HepG2 (cell line): Measurements from ENCODE around the gene ZFP1. TPM values are rescaled to one million over a fixed set of nuclear protein-coding genes. Genes with fewer than 3 reads are reported as not detected.

Experiments used
- ETV5 ChIP-seq: IDR thresholded peaks from 2 replicates; pipeline ENCODE4 v1.6.1; 2018; ENCODE audit warnings: missing biosample characterization, missing genetic modification reagents, inconsistent platforms, borderline replicate concordance
- HMG20A ChIP-seq: IDR thresholded peaks from 2 replicates; pipeline ENCODE4 v1.6.1; 2016; ENCODE audit warnings: borderline replicate concordance
- KLF16 ChIP-seq, 2 experiments: sonication (generic) in 1 of 2; formaldehyde crosslinking in 1 of 2; IDR thresholded peaks; 2 replicates each; pipeline versions ENCODE4 v1.6.1 to v1.8.0; 2016 to 2023; ENCODE audit warnings: missing genetic modification reagents in 2 of 2, missing compliant biosample characterization in 1 of 2
- NR3C1 ChIP-seq: sonication (generic); formaldehyde crosslinking; IDR thresholded peaks from 2 replicates; pipeline ENCODE4 v1.4.0; 2020; ENCODE audit warnings: missing genetic modification reagents
- PHF20 ChIP-seq: sonication (generic); formaldehyde crosslinking; IDR thresholded peaks from 2 replicates; pipeline ENCODE4 v1.5.0; 2020; ENCODE audit warnings: mild to moderate bottlenecking, missing genetic modification reagents
- PPARG ChIP-seq: conservative IDR thresholded peaks from 2 replicates; pipeline ENCODE4 v1.6.1; 2016; ENCODE audit warnings: missing biosample characterization, missing genetic modification reagents
- ZNF672 ChIP-seq: sonication (generic); formaldehyde crosslinking; IDR thresholded peaks from 2 replicates; pipeline ENCODE4 v1.8.1; 2022; ENCODE audit warnings: missing genetic modification reagents
- polyA plus RNA-seq, 8 experiments: library from polyadenylated mRNA; depleted of rRNA in 3 of 8; stranded (reverse) in 7 of 8; unstranded in 1 of 8; fragments of >200 nt; fragmentation: Illumina TruSeq in 4 of 8; extraction: Trizol in 4 of 8; gene quantifications; 2 replicates each; pipeline versions ENCODE4 v1.2.1 to v1.2.3, GENCODE V29; 2011 to 2016; ENCODE audit warnings: low read depth in 4 of 8, missing spikeins in 1 of 8, mixed read lengths in 1 of 8; ENCODE audit not compliant: insufficient read depth in 1 of 8
- total RNA-seq, 5 experiments: library from RNA; depleted of rRNA; stranded (reverse); fragments of >200 nt; fragmentation: Illumina TruSeq; extraction: Trizol; gene quantifications; 2 replicates each; pipeline ENCODE4 v1.2.3, GENCODE V29; 2016; ENCODE audit warnings: low read depth in 1 of 5
- TF ChIP-seq, protein P1 (sequence below): sonication (generic); formaldehyde crosslinking; IDR thresholded peaks from 2 replicates; pipeline ENCODE4 v1.4.0; 2020; ENCODE audit warnings: mild to moderate bottlenecking, missing genetic modification reagents
- TF ChIP-seq, protein P2 (sequence below): sonication (generic); formaldehyde crosslinking; IDR thresholded peaks from 2 replicates; pipeline ENCODE4 v1.9.0; 2021; ENCODE audit warnings: mild to moderate bottlenecking, missing genetic modification reagents
- TF ChIP-seq, protein P3 (sequence below): sonication (generic); formaldehyde crosslinking; IDR thresholded peaks from 2 replicates; pipeline ENCODE4 v1.8.0; 2022; ENCODE audit warnings: mild to moderate bottlenecking, missing genetic modification reagents, moderate library complexity
- TF ChIP-seq, protein P4 (sequence below): IDR thresholded peaks from 2 replicates; pipeline ENCODE4 v1.6.1; 2016
- TF ChIP-seq, protein P5 (sequence below): sonication (generic); formaldehyde crosslinking; conservative IDR thresholded peaks from 2 replicates; pipeline ENCODE4 v1.4.0; 2020; ENCODE audit warnings: missing genetic modification reagents
- TF ChIP-seq, protein P6 (sequence below): sonication (generic); formaldehyde crosslinking; IDR thresholded peaks from 2 replicates; pipeline ENCODE4 v1.8.1; 2023; ENCODE audit warnings: mild to moderate bottlenecking, inconsistent platforms, moderate library complexity, missing genetic modification reagents, borderline replicate concordance

The ZFP1 gene
- total and polyA plus RNA-seq, 2 of the 13 experiments (the other 11 are each of a cell fraction or from before 2014, with no cell fraction given) = 8.3 to 14.0 TPM

DNA sequence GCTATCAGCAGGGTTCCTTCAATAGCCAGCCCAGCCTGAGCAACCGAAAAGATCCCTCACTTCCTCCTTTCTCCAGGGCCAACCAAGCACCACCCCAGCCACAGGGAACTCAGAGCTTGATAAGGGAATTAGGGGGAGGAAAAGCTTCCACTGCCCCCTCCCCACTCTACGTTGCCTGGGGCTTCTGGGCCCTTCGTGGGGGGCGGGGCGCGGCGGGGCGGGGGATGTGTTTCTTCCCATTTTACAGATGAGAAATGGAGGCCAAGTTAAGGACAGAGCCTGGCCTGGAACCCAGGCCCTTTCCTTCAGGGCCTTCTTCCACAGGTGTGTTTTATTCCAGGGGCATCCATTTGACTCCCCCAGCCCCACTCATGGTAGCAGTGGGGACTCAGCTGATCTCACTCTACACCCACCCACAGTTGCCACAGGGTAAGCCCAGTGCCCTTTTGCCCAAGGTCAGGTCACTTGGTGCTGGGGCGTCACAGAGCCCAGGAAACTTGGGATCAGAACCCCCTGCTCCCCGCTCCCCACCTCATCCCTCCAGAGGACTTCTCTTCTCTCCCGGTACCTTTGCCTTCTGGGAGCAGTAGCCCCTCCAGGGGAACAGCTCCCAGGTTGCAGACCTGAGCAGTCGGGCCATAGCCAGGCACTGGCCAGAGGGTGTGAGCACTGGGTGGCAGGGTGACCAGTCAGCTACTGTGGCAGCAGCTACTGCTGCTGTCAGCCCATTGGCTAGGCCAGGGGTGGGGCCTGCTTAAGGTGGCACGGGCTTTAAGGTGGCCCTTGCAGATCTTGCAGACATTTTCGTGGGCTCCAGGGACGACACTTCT, 32.0 kb upstream of the ZFP1 start, which contains the start of gene LDHD (continued):
- TF ChIP-seq, protein P1, sequence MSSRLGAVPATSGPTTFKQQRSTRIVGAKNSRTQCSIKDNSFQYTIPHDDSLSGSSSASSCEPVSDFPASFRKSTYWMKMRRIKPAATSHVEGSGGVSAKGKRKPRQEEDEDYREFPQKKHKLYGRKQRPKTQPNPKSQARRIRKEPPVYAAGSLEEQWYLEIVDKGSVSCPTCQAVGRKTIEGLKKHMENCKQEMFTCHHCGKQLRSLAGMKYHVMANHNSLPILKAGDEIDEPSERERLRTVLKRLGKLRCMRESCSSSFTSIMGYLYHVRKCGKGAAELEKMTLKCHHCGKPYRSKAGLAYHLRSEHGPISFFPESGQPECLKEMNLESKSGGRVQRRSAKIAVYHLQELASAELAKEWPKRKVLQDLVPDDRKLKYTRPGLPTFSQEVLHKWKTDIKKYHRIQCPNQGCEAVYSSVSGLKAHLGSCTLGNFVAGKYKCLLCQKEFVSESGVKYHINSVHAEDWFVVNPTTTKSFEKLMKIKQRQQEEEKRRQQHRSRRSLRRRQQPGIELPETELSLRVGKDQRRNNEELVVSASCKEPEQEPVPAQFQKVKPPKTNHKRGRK = no peak
- TF ChIP-seq, protein P2, sequence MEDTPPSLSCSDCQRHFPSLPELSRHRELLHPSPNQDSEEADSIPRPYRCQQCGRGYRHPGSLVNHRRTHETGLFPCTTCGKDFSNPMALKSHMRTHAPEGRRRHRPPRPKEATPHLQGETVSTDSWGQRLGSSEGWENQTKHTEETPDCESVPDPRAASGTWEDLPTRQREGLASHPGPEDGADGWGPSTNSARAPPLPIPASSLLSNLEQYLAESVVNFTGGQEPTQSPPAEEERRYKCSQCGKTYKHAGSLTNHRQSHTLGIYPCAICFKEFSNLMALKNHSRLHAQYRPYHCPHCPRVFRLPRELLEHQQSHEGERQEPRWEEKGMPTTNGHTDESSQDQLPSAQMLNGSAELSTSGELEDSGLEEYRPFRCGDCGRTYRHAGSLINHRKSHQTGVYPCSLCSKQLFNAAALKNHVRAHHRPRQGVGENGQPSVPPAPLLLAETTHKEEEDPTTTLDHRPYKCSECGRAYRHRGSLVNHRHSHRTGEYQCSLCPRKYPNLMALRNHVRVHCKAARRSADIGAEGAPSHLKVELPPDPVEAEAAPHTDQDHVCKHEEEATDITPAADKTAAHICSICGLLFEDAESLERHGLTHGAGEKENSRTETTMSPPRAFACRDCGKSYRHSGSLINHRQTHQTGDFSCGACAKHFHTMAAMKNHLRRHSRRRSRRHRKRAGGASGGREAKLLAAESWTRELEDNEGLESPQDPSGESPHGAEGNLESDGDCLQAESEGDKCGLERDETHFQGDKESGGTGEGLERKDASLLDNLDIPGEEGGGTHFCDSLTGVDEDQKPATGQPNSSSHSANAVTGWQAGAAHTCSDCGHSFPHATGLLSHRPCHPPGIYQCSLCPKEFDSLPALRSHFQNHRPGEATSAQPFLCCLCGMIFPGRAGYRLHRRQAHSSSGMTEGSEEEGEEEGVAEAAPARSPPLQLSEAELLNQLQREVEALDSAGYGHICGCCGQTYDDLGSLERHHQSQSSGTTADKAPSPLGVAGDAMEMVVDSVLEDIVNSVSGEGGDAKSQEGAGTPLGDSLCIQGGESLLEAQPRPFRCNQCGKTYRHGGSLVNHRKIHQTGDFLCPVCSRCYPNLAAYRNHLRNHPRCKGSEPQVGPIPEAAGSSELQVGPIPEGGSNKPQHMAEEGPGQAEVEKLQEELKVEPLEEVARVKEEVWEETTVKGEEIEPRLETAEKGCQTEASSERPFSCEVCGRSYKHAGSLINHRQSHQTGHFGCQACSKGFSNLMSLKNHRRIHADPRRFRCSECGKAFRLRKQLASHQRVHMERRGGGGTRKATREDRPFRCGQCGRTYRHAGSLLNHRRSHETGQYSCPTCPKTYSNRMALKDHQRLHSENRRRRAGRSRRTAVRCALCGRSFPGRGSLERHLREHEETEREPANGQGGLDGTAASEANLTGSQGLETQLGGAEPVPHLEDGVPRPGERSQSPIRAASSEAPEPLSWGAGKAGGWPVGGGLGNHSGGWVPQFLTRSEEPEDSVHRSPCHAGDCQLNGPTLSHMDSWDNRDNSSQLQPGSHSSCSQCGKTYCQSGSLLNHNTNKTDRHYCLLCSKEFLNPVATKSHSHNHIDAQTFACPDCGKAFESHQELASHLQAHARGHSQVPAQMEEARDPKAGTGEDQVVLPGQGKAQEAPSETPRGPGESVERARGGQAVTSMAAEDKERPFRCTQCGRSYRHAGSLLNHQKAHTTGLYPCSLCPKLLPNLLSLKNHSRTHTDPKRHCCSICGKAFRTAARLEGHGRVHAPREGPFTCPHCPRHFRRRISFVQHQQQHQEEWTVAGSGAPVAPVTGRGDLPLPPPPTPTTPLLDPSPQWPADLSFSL = no peak
- peak in 1 of 2 experiments; percentile 84; a peak in 2 of 4 replicates for TF ChIP-seq KLF16 (CRISPR knock-in tag; IDR thresholded peaks at IDR 0.05)
- TF ChIP-seq, protein P3, sequence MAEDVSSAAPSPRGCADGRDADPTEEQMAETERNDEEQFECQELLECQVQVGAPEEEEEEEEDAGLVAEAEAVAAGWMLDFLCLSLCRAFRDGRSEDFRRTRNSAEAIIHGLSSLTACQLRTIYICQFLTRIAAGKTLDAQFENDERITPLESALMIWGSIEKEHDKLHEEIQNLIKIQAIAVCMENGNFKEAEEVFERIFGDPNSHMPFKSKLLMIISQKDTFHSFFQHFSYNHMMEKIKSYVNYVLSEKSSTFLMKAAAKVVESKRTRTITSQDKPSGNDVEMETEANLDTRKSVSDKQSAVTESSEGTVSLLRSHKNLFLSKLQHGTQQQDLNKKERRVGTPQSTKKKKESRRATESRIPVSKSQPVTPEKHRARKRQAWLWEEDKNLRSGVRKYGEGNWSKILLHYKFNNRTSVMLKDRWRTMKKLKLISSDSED = no peak
- no peak for TF ChIP-seq NR3C1
- TF ChIP-seq, protein P4, sequence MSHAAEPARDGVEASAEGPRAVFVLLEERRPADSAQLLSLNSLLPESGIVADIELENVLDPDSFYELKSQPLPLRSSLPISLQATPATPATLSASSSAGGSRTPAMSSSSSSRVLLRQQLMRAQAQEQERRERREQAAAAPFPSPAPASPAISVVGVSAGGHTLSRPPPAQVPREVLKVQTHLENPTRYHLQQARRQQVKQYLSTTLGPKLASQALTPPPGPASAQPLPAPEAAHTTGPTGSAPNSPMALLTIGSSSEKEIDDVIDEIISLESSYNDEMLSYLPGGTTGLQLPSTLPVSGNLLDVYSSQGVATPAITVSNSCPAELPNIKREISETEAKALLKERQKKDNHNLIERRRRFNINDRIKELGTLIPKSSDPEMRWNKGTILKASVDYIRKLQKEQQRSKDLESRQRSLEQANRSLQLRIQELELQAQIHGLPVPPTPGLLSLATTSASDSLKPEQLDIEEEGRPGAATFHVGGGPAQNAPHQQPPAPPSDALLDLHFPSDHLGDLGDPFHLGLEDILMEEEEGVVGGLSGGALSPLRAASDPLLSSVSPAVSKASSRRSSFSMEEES (CRISPR knock-in tag) = no peak
- TF ChIP-seq, protein P5, sequence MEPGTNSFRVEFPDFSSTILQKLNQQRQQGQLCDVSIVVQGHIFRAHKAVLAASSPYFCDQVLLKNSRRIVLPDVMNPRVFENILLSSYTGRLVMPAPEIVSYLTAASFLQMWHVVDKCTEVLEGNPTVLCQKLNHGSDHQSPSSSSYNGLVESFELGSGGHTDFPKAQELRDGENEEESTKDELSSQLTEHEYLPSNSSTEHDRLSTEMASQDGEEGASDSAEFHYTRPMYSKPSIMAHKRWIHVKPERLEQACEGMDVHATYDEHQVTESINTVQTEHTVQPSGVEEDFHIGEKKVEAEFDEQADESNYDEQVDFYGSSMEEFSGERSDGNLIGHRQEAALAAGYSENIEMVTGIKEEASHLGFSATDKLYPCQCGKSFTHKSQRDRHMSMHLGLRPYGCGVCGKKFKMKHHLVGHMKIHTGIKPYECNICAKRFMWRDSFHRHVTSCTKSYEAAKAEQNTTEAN = peak; percentile 48; the same call in 1 of the 2 replicates
- TF ChIP-seq ETV5 (CRISPR knock-in tag) = peak; percentile 12; the same call in 1 of the 2 replicates
- TF ChIP-seq, protein P6, sequence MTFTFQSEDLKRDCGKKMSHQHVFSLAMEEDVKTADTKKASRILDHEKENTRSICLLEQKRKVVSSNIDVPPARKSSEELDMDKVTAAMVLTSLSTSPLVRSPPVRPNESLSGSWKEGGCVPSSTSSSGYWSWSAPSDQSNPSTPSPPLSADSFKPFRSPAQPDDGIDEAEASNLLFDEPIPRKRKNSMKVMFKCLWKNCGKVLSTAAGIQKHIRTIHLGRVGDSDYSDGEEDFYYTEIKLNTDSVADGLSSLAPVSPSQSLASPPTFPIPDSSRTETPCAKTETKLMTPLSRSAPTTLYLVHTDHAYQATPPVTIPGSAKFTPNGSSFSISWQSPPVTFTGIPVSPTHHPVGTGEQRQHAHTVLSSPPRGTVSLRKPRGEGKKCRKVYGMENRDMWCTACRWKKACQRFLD (CRISPR knock-in tag) = no peak
- TF ChIP-seq PHF20 = no peak
- TF ChIP-seq ZNF672 (CRISPR knock-in tag) = no peak
- no peak for TF ChIP-seq HMG20A (CRISPR knock-in tag)
- no peak for TF ChIP-seq PPARG (CRISPR knock-in tag)
